ENCODE results near the gene NME9. TPM values are rescaled to one million over a fixed set of nuclear protein-coding genes. Genes with fewer than 3 reads are reported as not detected.
A peak's percentile ranks its signal among the peaks of the same experiment; 100 is the strongest.

The NME9 gene
- total RNA-seq, 2 experiments from 2014 or later, result not detected

- peaks cover 27% of the 10 kb centered on the region for H3K27me3 Mint-ChIP-seq
- no peak for DNase-seq
- no peak overlapping the region for H3K4me3 Mint-ChIP-seq
- H3K36me3 Mint-ChIP-seq, result peaks cover 2% of the 10 kb centered on the region
- H3K4me1 Mint-ChIP-seq, result peaks cover 6% of the 10 kb centered on the region
- H3K27ac Mint-ChIP-seq, result no peak overlapping the region
- peaks cover 2% of the 10 kb centered on the region for H3K9me3 Mint-ChIP-seq
These were observed 22.4 kb upstream of the NME9 start for GRCh38 chr3:138351916-138352550.

- Mint-ChIP-seq H3K4me1 (peaks cover 6% of the 10 kb centered on the region), H3K27ac (no peak overlapping the region), H3K27me3 (peaks cover 36% of the 10 kb centered on the region), H3K4me3 (no peak overlapping the region), H3K9me3 (peaks cover 3% of the 10 kb centered on the region), H3K36me3 (peaks cover 3% of the 10 kb centered on the region)
- DNase-seq, result no peak
These were observed 21.5 kb upstream of the NME9 start for GRCh38 chr3:138351151-138351550.

GRCh38 chr3:138349926-138350665 is 20.4 kb upstream of the NME9 start:
- no peak for DNase-seq

GRCh38 chr3:138348754-138349739 is 19.4 kb upstream of the NME9 start:
- Mint-ChIP-seq H3K27me3 (peaks cover 41% of the 10 kb centered on the region), H3K9me3 (peaks cover 3% of the 10 kb centered on the region), H3K4me3 (peak overlapping the region; percentile 22), H3K36me3 (peaks cover 3% of the 10 kb centered on the region), H3K4me1 (peaks cover 6% of the 10 kb centered on the region), H3K27ac (no peak overlapping the region)
- no peak for DNase-seq

More at GRCh38 chr3:138349926-138350665, 20.4 kb upstream of the NME9 start:
- Mint-ChIP-seq H3K27me3 (peaks cover 41% of the 10 kb centered on the region), H3K4me1 (peaks cover 6% of the 10 kb centered on the region), H3K27ac (no peak overlapping the region), H3K36me3 (peaks cover 3% of the 10 kb centered on the region), H3K4me3 (no peak overlapping the region), H3K9me3 (peaks cover 3% of the 10 kb centered on the region)

GRCh38 chr3:138347960-138348753 is 18.5 kb upstream of the NME9 start, which contains the start of gene MRAS:
Gene MRAS (plus strand): TSS chr3:138348579. CDS start chr3:138372884, 24,305 bp downstream.
- peaks cover 41% of the 10 kb centered on the region for H3K27me3 Mint-ChIP-seq
- peaks cover 3% of the 10 kb centered on the region for H3K9me3 Mint-ChIP-seq
- H3K27ac Mint-ChIP-seq, result no peak within 1 kb of the TSS
- DNase-seq, result peak; percentile 53
- peaks cover 3% of the 10 kb centered on the region for H3K36me3 Mint-ChIP-seq
- peak within 1 kb of the TSS; percentile 93 for H3K4me3 Mint-ChIP-seq
- peaks cover 6% of the 10 kb centered on the region for H3K4me1 Mint-ChIP-seq

- Mint-ChIP-seq H3K9me3 (peaks cover 3% of the 10 kb centered on the region), H3K4me3 (no peak overlapping the region), H3K27ac (no peak overlapping the region), H3K4me1 (peaks cover 6% of the 10 kb centered on the region), H3K36me3 (peaks cover 3% of the 10 kb centered on the region), H3K27me3 (peaks cover 36% of the 10 kb centered on the region)
- no peak for DNase-seq
These were observed 15.1 kb upstream of the NME9 start for GRCh38 chr3:138344754-138345153.

- no peaks in the 10 kb centered on the region for H3K4me1 Mint-ChIP-seq
- no peaks in the 10 kb centered on the region for H3K36me3 Mint-ChIP-seq
- peaks cover 1% of the 10 kb centered on the region for H3K27me3 Mint-ChIP-seq
- H3K4me3 Mint-ChIP-seq, result no peak overlapping the region
- H3K27ac Mint-ChIP-seq, result no peak overlapping the region
- H3K9me3 Mint-ChIP-seq, result no peaks in the 10 kb centered on the region
- DNase-seq, result no peak
These were observed 10.9 kb upstream of the NME9 start for GRCh38 chr3:138340511-138340910.

- Mint-ChIP-seq H3K4me3 (no peak overlapping the region), H3K27me3 (no peaks in the 10 kb centered on the region), H3K27ac (no peak overlapping the region), H3K36me3 (no peaks in the 10 kb centered on the region), H3K4me1 (no peaks in the 10 kb centered on the region), H3K9me3 (no peaks in the 10 kb centered on the region)
- DNase-seq, result no peak
These were observed 9.2 kb upstream of the NME9 start for GRCh38 chr3:138338811-138339210.

GRCh38 chr3:138338244-138338643 is 8.6 kb upstream of the NME9 start:
- H3K27ac Mint-ChIP-seq, result no peak overlapping the region
- H3K36me3 Mint-ChIP-seq, result no peaks in the 10 kb centered on the region
- no peaks in the 10 kb centered on the region for H3K27me3 Mint-ChIP-seq
- no peak for DNase-seq
- H3K4me3 Mint-ChIP-seq, result no peak overlapping the region
- H3K4me1 Mint-ChIP-seq, result no peaks in the 10 kb centered on the region
- H3K9me3 Mint-ChIP-seq, result no peaks in the 10 kb centered on the region

GRCh38 chr3:138336454-138336999 is 6.9 kb upstream of the NME9 start:
- no peaks in the 10 kb centered on the region for H3K9me3 Mint-ChIP-seq
- no peak overlapping the region for H3K27ac Mint-ChIP-seq
- H3K27me3 Mint-ChIP-seq, result no peaks in the 10 kb centered on the region
- no peak for DNase-seq
- no peak overlapping the region for H3K4me3 Mint-ChIP-seq
- H3K36me3 Mint-ChIP-seq, result no peaks in the 10 kb centered on the region
- H3K4me1 Mint-ChIP-seq, result peaks cover 4% of the 10 kb centered on the region

GRCh38 chr3:138334608-138335007 is 5.0 kb upstream of the NME9 start:
- Mint-ChIP-seq H3K9me3 (no peaks in the 10 kb centered on the region), H3K36me3 (no peaks in the 10 kb centered on the region), H3K4me1 (peaks cover 14% of the 10 kb centered on the region), H3K27ac (no peak overlapping the region), H3K4me3 (no peak overlapping the region), H3K27me3 (no peaks in the 10 kb centered on the region)
- DNase-seq, result no peak

- H3K4me3 Mint-ChIP-seq, result no peak overlapping the region
- DNase-seq, result no peak
- H3K36me3 Mint-ChIP-seq, result no peaks in the 10 kb centered on the region
These were observed 2.9 kb upstream of the NME9 start for GRCh38 chr3:138332472-138333073.

GRCh38 chr3:138331143-138331894 is 1.7 kb upstream of the NME9 start:
- Mint-ChIP-seq H3K36me3 (no peaks in the 10 kb centered on the region), H3K9me3 (no peaks in the 10 kb centered on the region), H3K4me3 (no peak overlapping the region), H3K27ac (no peak overlapping the region), H3K27me3 (no peaks in the 10 kb centered on the region), H3K4me1 (peaks cover 28% of the 10 kb centered on the region)
- DNase-seq, result no peak

More at GRCh38 chr3:138332472-138333073, 2.9 kb upstream of the NME9 start:
- H3K27ac Mint-ChIP-seq, result no peak overlapping the region
- peaks cover 27% of the 10 kb centered on the region for H3K4me1 Mint-ChIP-seq
- no peaks in the 10 kb centered on the region for H3K27me3 Mint-ChIP-seq
- no peaks in the 10 kb centered on the region for H3K9me3 Mint-ChIP-seq

All from activated naive CD8-positive, alpha-beta T cell treated with anti-CD3 and anti-CD28 coated beads for 36 hours (primary cell).